ENCODE measurements around the gene SLC6A19.

SLC6A19 gene

DNA sequence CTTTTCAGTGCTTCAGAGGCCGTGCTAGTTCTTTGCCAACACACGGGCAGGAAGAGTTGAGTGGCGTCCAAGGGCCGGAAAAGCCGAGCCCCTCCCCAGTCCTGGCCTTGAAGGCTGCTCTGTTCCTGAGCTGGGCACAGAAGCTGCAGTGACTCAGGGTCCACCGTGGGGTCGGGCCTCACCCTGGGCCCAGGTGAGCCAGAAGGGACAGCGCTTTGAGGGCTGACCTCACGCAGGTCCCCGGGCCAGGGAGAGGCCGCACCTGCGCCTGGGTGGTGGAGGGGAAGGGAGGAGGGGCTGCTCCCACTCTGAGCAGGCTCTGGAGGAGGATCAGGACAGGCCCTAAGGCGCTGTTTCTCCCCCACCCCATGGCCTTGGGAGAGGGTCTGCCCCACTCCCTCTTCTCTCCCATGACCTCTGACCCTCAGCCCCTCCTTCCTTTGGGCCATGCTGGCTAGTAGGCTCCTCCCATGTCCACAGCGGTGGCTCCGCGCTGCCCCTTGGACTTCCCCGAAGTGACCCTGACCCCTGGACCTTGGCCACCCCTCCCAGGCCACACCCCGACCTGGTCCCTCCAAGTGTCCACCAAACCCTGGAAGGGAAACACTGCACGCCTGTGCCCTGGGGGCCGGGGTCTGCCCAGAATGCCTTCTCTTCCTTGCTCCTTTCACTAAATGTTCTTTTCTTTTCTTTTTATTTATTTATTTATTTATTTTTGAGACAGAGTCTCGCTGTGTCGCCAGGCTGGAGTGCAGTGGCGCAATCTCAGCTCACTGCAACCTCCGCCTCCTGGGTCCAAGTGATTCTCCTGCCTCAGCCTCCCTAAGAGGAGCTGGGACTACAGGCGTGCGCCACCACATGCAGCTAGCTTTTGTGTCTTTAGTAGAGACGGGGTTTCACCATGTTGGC lies 19.7 kb upstream of the SLC6A19 start:
- H3K4me3 ChIP-seq (ENCODE audit: insufficient read depth in 1 of 2, low read depth in 1 of 2, low read length in 2 of 2): no peak overlapping the region
- H2BK120ac ChIP-seq (ENCODE audit: low read depth, low read length): no peak overlapping the region
- H3K14ac ChIP-seq (ENCODE audit: low read length in 2 of 2): no peak overlapping the region
- no peak overlapping the region for H3K18ac ChIP-seq (ENCODE audit: low read depth in 1 of 2, low read length in 2 of 2)
- H2BK15ac ChIP-seq (ENCODE audit: low read depth, poor library complexity, severe bottlenecking): no peak overlapping the region
- no peaks in the 10 kb centered on the region for H3K4me1 ChIP-seq (ENCODE audit: control insufficient read depth, insufficient read depth, low read depth, low read length)
- peaks cover 20 to 39% of the 10 kb centered on the region in 2 experiments for H3K27me3 ChIP-seq (ENCODE audit: control insufficient read depth in 1 of 2, insufficient read depth in 1 of 2, low read length in 2 of 2)
- H3K36me3 ChIP-seq (ENCODE audit: control insufficient read depth in 1 of 2, insufficient read depth in 2 of 2, low read depth in 1 of 2, low read length in 2 of 2): no peaks in the 10 kb centered on the region
- H2AFZ ChIP-seq (ENCODE audit: low read depth, low read length): no peak overlapping the region
- no peak overlapping the region for H3K27ac ChIP-seq (ENCODE audit: low read length, poor library complexity, severe bottlenecking)
- no peak overlapping the region for H3K4me2 ChIP-seq (ENCODE audit: low read length, poor library complexity, severe bottlenecking)
- no peak overlapping the region for H3K4ac ChIP-seq (ENCODE audit: low read depth in 1 of 2, low read length in 2 of 2)
- no peak overlapping the region for H4K91ac ChIP-seq (ENCODE audit: low read length)
- no peak overlapping the region for H3K23ac ChIP-seq (ENCODE audit: low read length in 2 of 2)
- H3K9me3 ChIP-seq (ENCODE audit: control insufficient read depth, low read length): no peaks in the 10 kb centered on the region
- no peak overlapping the region for H3K9ac ChIP-seq (ENCODE audit: low read length)
- no peak overlapping the region for H2BK5ac ChIP-seq (ENCODE audit: low read depth, low read length, poor library complexity, severe bottlenecking)
- no peak overlapping the region for H2AK5ac ChIP-seq (ENCODE audit: low read length, severe bottlenecking)
- H3K79me1 ChIP-seq (replicated peaks; ENCODE audit: low read length, poor library complexity, severe bottlenecking): no peaks in the 10 kb centered on the region
- WGBS: 86% methylated on average over 20 of the region's 27 CpGs
- H2BK12ac ChIP-seq (ENCODE audit: low read length in 2 of 2): no peak overlapping the region
- no peak for DNase-seq
- H4K8ac ChIP-seq (ENCODE audit: low read length): no peak overlapping the region

DNA sequence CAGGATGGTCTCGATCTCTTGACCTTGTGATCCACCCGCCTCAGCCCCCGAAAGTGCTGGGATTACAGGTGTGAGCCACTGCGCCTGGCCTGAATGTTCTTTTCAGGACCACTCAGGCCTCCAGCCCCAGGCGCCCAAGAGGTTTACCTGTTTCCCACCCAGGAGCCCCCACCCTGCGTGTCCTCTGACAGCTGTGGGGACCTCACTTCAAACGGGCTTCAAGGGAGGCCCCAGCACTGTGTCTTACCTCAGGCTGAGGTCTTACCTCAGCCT lies 19.1 kb upstream of the SLC6A19 start:
- no peak overlapping the region for H2BK15ac ChIP-seq (ENCODE audit: low read depth, poor library complexity, severe bottlenecking)
- H3K4me3 ChIP-seq (ENCODE audit: insufficient read depth in 1 of 2, low read depth in 1 of 2, low read length in 2 of 2): no peak overlapping the region
- no peaks in the 10 kb centered on the region for H3K4me1 ChIP-seq (ENCODE audit: control insufficient read depth, insufficient read depth, low read depth, low read length)
- H2AFZ ChIP-seq (ENCODE audit: low read depth, low read length): no peak overlapping the region
- no peak overlapping the region for H2BK120ac ChIP-seq (ENCODE audit: low read depth, low read length)
- H3K9me3 ChIP-seq (ENCODE audit: control insufficient read depth, low read length): no peaks in the 10 kb centered on the region
- H4K91ac ChIP-seq (ENCODE audit: low read length): no peak overlapping the region
- no peak overlapping the region for H3K14ac ChIP-seq (ENCODE audit: low read length in 2 of 2)
- no peak overlapping the region for H3K4ac ChIP-seq (ENCODE audit: low read depth in 1 of 2, low read length in 2 of 2)
- H2BK5ac ChIP-seq (ENCODE audit: low read depth, low read length, poor library complexity, severe bottlenecking): no peak overlapping the region
- DNase-seq: no peak
- H2AK5ac ChIP-seq (ENCODE audit: low read length, severe bottlenecking): no peak overlapping the region
- H4K8ac ChIP-seq (ENCODE audit: low read length): no peak overlapping the region
- H3K27ac ChIP-seq (ENCODE audit: low read length, poor library complexity, severe bottlenecking): no peak overlapping the region
- no peaks in the 10 kb centered on the region for H3K79me1 ChIP-seq (replicated peaks; ENCODE audit: low read length, poor library complexity, severe bottlenecking)
- WGBS: 85% methylated on average over 6 of the region's 7 CpGs
- no peak overlapping the region for H2BK12ac ChIP-seq (ENCODE audit: low read length in 2 of 2)
- H3K23ac ChIP-seq (ENCODE audit: low read length in 2 of 2): no peak overlapping the region
- H3K4me2 ChIP-seq (ENCODE audit: low read length, poor library complexity, severe bottlenecking): no peak overlapping the region
- peaks cover 20 to 40% of the 10 kb centered on the region in 2 experiments for H3K27me3 ChIP-seq (ENCODE audit: control insufficient read depth in 1 of 2, insufficient read depth in 1 of 2, low read length in 2 of 2)
- H3K9ac ChIP-seq (ENCODE audit: low read length): no peak overlapping the region
- H3K18ac ChIP-seq (ENCODE audit: low read depth in 1 of 2, low read length in 2 of 2): no peak overlapping the region
- no peaks in the 10 kb centered on the region for H3K36me3 ChIP-seq (ENCODE audit: control insufficient read depth in 1 of 2, insufficient read depth in 2 of 2, low read depth in 1 of 2, low read length in 2 of 2)

DNA sequence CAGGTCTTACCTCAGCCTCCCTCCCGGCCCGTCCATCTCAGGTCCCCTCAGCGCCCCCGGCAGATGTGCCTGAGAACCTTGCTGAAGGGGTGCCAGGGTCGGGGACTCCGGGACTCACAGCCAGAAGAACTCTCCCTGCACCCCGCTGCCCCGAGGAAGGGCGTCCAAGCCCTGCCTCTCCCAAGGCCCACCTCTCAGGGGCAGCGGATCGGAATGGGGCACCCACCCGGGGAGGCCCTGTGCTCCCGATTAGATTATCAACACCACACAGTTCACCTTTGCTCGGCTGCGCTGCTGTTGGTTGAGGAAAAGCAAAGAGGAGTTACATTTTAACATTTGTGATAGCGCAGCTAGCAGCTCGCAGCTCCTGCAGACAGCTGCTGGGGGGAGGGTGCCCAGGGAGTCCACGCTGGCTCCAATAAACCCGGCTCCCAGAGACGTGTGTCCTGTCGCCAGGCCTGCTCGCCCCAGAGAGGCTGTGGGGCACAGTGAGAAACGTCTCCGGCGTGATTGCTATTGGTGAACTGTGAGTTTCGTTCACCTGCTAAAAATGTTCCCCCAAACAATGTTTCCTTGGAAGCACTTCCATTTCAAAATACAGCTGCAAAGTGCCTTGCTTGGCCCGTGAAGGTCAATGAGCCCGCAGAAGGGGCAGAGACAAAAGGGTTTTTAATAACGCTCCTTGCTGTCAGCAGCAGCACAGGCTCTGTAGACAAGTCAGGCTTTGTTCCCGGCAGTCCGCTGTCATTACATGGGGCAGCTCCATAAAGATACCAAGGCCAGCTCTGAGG lies 18.6 kb upstream of the SLC6A19 start:
- Histone ChIP-seq H4K8ac (ENCODE audit: low read length) (no peak overlapping the region), H2BK12ac (ENCODE audit: low read length in 2 of 2) (no peak overlapping the region), H3K4me2 (ENCODE audit: low read length, poor library complexity, severe bottlenecking) (no peak overlapping the region), H3K79me1 (replicated peaks; ENCODE audit: low read length, poor library complexity, severe bottlenecking) (no peaks in the 10 kb centered on the region), H4K91ac (ENCODE audit: low read length) (no peak overlapping the region), H3K4me1 (ENCODE audit: control insufficient read depth, insufficient read depth, low read depth, low read length) (no peaks in the 10 kb centered on the region), H2AK5ac (ENCODE audit: low read length, severe bottlenecking) (no peak overlapping the region), H3K18ac (ENCODE audit: low read depth in 1 of 2, low read length in 2 of 2) (no peak overlapping the region), H3K27ac (ENCODE audit: low read length, poor library complexity, severe bottlenecking) (no peak overlapping the region), H3K9me3 (ENCODE audit: control insufficient read depth, low read length) (no peaks in the 10 kb centered on the region), H3K27me3 (ENCODE audit: control insufficient read depth in 1 of 2, insufficient read depth in 1 of 2, low read length in 2 of 2) (peaks cover 20 to 44% of the 10 kb centered on the region in 2 experiments), H3K23ac (ENCODE audit: low read length in 2 of 2) (no peak overlapping the region), H2BK120ac (ENCODE audit: low read depth, low read length) (no peak overlapping the region), H3K4ac (ENCODE audit: low read depth in 1 of 2, low read length in 2 of 2) (no peak overlapping the region), H3K4me3 (ENCODE audit: insufficient read depth in 1 of 2, low read depth in 1 of 2, low read length in 2 of 2) (no peak overlapping the region), H3K36me3 (ENCODE audit: control insufficient read depth in 1 of 2, insufficient read depth in 2 of 2, low read depth in 1 of 2, low read length in 2 of 2) (no peaks in the 10 kb centered on the region), H2AFZ (ENCODE audit: low read depth, low read length) (no peak overlapping the region), H3K9ac (ENCODE audit: low read length) (no peak overlapping the region), H3K14ac (ENCODE audit: low read length in 2 of 2) (no peak overlapping the region), H2BK5ac (ENCODE audit: low read depth, low read length, poor library complexity, severe bottlenecking) (no peak overlapping the region), H2BK15ac (ENCODE audit: low read depth, poor library complexity, severe bottlenecking) (peak overlapping the region; percentile 83)
- 86% methylated on average over 31 of the region's 31 CpGs for WGBS
- no peak for DNase-seq

DNA sequence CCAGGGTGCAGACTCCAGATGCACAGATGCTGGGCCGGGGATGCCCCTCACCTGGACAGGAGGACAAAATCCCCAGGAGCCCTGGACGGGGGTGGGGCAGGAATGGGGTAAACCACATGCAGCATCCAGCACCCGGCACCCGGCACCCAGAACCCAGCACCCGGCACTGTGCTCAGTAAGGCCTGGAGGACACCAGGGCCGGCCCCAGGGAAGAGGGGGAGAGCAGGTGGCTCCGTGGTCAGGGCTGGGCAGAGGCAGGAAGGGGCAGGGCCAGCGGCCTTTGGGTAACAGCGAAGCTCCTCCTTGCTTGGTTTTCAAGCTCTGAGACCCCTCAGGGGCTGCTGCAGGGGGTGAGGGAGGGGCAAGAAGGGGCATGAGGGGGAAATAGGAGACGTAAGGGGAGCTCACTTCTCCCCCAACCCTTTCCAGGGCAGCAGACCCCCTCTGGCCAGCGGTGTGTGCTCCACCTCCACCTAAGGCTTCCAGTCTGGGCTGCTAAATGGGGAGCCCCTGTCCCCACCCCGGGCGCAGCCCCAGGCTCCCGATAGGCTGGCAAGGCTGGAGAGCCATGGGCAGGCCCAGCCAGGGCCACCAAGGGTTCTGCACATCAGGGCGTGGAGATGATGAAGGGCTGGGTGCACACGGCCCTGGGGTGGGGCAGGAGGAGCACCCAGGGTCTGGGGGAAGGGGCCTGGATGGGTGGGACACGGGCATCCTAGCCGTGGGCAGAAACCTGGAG lies 17.8 kb upstream of the SLC6A19 start:
- Histone ChIP-seq H3K14ac (ENCODE audit: low read length in 2 of 2) (no peak overlapping the region), H2BK5ac (ENCODE audit: low read depth, low read length, poor library complexity, severe bottlenecking) (no peak overlapping the region), H3K27me3 (ENCODE audit: control insufficient read depth in 1 of 2, insufficient read depth in 1 of 2, low read length in 2 of 2) (peaks cover 20 to 48% of the 10 kb centered on the region in 2 experiments), H2BK12ac (ENCODE audit: low read length in 2 of 2) (no peak overlapping the region), H2BK120ac (ENCODE audit: low read depth, low read length) (no peak overlapping the region), H3K4me1 (ENCODE audit: control insufficient read depth, insufficient read depth, low read depth, low read length) (no peaks in the 10 kb centered on the region), H2AK5ac (ENCODE audit: low read length, severe bottlenecking) (no peak overlapping the region), H3K18ac (ENCODE audit: low read depth in 1 of 2, low read length in 2 of 2) (no peak overlapping the region), H3K27ac (ENCODE audit: low read length, poor library complexity, severe bottlenecking) (no peak overlapping the region), H4K91ac (ENCODE audit: low read length) (no peak overlapping the region), H3K9ac (ENCODE audit: low read length) (no peak overlapping the region), H4K8ac (ENCODE audit: low read length) (no peak overlapping the region), H3K23ac (ENCODE audit: low read length in 2 of 2) (no peak overlapping the region), H3K9me3 (ENCODE audit: control insufficient read depth, low read length) (no peaks in the 10 kb centered on the region), H2BK15ac (ENCODE audit: low read depth, poor library complexity, severe bottlenecking) (no peak overlapping the region), H3K4me2 (ENCODE audit: low read length, poor library complexity, severe bottlenecking) (no peak overlapping the region), H2AFZ (ENCODE audit: low read depth, low read length) (no peak overlapping the region), H3K79me1 (replicated peaks; ENCODE audit: low read length, poor library complexity, severe bottlenecking) (no peaks in the 10 kb centered on the region), H3K36me3 (ENCODE audit: control insufficient read depth in 1 of 2, insufficient read depth in 2 of 2, low read depth in 1 of 2, low read length in 2 of 2) (no peaks in the 10 kb centered on the region), H3K4me3 (ENCODE audit: insufficient read depth in 1 of 2, low read depth in 1 of 2, low read length in 2 of 2) (no peak overlapping the region), H3K4ac (ENCODE audit: low read depth in 1 of 2, low read length in 2 of 2) (no peak overlapping the region)
- 86% methylated on average over 16 of the region's 18 CpGs for WGBS
- DNase-seq: no peak

Measured in mesenchymal stem cell (in vitro differentiated cells and primary cell).